Stimulated activated CD4-positive, alpha-beta T cell treated with anti-CD3 and anti-CD28 coated beads, TNF-alpha, amount 100 ng/mL, for 24 hours (primary cell): ENCODE data around the gene POFUT2.
A peak's percentile ranks its signal among the peaks of the same experiment; 100 is the strongest.

Experiments used
- DNase-seq, 3 experiments: peaks; one replicate each; pipeline ENCODE4 v3.0.0-alpha.2; 2020; ENCODE audit warnings: low read depth in 3 of 3

POFUT2 gene

DNA sequence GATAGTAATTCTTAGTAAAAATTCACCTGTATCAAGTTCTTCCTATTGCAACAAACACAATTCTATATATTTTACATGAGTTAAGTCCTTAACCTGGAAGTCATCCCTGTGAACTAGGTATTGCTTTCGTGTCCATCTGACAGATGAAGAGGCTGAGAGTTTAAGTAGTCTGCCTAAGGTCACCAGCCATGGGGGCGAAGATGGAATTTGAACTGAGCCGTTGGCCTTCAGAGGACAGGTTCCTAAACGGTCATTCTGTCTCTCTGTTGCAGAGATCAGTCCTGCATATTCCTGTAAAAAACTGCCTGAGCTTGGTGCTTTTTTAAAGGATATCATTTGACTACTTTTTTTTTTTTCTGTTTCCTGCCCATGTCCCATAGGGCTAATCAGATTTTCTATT, 10.2 kb upstream of the POFUT2 start:
- no peak for DNase-seq

DNA sequence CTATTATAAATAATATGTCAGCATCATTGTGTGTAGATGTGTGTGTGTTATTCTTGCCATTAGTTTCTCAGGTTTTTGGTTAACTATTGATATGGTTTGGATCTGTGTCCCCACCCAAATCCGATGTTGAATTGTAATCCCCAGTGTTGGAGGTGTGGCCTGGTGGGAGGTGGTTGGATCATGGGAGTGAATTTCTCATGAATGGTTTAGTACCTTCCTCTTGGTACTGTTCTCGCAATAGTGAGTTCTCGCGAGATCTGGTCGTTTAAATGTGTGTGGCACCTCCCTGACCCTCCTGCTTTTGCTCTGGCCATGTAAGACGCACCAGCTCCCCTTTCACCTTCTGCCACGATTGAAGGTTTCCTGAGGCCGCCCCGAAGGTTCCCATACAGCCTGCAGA, 9.6 kb upstream of the POFUT2 start:
- DNase-seq = no peak

DNA sequence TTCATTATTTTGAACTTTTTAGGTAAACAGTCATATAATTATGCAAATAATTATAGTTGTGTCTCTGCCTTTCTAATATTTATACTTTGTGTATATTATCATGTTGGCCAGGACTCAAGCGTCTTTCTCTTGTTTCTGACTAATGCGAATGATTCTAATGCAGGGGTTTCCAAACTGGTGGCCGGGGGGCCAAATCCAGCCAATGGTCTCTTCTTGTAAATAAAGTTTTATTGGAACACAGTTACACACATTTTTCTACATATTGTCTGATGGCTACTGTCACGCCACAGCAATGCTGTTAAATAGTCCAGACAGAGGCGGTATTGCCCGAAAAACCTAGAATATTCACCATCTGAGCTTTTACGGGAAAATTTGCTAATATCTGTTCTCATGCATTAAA, 8.9 kb upstream of the POFUT2 start:
- no peak for DNase-seq

DNA sequence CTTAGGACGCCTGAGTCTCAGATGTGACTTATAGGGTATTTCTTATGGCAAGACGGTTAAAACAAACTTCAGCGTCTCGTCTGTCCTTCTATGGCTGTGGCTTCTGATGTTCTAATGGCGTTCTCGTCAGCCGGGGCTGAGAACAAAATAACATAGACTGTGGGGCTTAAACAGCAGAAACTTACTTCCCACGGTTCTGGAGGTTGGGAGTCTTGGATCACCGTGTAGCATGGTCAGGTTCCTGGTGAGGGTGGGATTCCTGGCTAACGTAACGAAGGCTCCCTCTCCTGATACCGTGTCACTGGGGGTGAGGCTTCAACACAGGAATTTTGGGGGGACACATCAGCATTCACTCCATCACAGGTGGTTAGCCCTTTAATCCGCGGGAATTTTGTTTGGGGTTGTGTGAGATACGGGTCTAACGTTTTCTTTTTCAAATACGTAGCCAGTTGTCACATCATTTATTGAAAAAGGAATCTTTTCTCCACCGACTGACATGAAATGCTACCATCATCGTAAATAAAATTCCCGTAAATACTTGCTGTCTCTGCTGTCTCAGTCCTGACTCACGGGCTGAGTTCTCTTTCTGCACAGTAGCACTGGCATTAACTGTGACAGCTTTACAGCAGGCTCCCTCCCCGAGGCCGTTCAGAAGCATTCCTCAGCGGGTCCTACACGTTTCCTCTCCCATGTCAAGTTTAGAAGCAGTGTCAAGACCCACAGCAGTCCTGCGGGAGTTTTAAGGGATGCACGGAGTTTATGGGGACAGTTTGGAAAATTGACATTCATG, 8.1 kb upstream of the POFUT2 start:
- DNase-seq = no peak

DNA sequence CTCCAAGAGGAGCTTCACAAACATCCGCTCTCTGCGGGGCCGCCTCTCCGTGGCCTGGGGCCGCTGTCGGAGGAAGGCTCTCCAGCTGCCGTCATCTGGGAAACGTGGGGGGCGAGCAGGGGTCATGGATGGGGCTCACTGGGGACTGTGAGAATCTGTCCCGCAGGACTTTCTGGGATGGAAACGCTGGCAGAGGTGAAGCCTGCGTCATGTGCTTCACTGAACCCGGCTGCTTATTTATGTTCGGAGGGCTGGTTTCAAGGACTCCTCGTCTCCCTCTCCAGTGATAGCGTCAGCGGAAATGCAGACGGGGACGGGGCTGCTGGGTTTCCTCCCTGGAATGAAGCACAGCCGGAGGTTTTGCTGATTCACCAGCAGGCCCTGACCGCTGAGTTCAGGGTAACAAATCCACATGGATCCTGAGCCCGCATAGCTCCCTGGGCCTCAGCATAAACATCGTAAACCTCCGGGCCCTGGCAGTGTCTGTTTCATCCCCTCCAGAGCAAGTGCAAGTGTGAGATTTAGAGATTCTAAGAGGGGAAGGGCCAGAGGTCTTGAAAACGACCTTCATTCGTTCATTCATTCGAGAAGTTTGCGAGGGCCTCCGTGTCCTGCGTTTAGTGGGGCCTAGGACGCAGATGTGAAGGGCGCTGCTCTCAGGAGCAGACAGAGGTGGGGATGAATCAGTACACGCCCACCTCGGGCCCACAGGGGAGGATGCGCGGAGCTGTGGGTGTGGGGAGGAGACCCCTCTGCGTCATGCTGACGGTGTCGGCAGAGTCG, 7.0 kb upstream of the POFUT2 start:
- no peak for DNase-seq

DNA sequence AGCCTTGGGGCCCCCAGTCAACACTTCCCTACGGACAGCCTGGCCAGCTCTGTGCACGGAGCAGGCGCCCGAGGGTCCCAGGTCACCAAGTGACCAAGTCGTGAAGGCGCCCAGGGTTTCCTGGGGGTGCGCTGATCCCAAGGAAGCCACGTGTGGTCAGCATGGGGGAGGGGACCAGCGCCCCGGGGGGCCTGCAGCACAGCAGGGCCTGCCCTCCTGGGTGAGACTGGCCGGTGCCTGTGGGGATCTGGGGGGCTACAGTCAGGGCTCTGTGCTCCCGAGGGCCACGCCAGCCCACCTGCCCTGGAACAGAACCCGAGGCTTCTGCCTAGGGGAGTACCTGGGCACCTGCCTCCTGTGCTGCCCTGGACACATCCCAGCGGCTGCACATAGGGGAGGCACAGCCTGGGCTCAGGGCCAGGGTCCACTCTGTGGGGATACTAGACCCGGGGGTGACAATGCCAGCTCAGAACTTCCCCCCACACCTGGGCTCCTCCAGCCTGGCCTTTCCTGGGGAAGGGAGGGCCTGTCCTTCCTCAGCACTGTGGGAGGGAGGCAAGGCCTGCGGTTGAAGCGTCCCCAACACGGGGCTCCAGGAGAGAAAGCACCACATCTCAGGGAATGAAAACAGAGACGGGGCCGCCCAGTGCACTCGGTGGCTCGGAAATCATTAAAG, 6.2 kb upstream of the POFUT2 start:
- DNase-seq = no peak

DNA sequence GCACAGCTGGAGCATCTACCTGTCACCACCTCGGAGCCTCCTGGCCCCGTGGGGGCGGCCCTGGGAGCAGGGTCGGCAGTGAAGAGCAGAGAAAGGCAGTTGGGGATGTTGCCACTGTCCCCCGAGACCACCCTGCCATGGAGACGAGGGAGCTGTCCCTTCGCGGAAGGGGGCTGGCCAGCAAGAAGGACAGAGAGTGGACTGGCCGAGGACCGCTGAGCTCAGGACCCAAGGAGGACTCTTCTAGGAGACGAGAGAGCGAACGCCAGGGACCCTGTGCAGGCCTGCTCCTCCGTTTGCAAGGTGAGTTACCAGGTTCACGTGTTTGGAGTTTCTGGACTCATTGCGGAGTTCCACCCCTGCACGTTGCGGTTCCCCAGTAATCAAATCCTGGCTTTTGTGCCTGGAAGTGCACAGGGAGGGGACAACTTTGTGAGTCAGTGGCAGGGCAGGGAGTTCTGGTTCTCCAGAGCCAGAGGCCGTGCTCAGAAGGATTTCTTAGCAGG, 5.6 kb upstream of the POFUT2 start:
- no peak for DNase-seq

DNA sequence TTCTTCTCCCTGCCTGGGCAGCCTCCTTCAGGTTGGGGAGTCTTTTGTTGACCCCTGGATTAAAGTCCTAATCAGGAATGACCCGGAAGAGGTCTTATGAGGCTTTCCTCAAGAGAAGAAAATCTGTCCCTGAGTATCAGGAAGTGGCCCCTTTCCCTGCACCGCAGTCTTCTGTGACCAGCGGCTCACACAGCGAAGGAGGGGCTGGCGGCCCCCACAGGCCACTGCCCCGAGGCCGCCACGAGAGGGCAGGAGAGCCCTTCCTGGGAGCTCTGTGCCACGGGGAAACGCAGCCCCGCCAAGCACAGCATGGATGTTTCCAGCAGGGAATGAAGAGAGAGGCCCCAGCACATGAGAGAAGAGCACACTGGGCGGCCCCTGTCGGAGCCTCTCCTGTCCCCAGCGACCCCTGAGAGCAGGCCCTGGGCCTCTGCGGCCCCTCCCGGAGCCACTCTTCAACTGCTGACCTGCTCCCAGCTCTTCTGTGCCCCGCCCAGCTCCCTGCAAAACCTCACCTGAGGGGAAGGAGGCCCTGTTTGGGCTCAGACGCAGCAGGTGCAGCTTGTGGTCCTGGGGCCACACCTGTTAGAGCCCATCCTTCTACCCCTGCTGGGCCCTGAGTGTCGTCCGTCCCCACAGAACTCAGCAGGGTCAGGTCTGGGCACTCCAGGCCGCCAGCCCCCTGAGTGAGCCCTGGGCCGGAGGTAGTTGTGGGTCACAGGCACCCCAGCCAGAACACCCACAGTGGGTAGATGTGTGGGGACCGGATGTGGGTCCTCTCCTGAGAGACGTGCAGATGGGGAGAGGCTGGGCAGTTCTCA, 4.9 kb upstream of the POFUT2 start:
- DNase-seq = peak; percentile 47 to 71 (median 55)

DNA sequence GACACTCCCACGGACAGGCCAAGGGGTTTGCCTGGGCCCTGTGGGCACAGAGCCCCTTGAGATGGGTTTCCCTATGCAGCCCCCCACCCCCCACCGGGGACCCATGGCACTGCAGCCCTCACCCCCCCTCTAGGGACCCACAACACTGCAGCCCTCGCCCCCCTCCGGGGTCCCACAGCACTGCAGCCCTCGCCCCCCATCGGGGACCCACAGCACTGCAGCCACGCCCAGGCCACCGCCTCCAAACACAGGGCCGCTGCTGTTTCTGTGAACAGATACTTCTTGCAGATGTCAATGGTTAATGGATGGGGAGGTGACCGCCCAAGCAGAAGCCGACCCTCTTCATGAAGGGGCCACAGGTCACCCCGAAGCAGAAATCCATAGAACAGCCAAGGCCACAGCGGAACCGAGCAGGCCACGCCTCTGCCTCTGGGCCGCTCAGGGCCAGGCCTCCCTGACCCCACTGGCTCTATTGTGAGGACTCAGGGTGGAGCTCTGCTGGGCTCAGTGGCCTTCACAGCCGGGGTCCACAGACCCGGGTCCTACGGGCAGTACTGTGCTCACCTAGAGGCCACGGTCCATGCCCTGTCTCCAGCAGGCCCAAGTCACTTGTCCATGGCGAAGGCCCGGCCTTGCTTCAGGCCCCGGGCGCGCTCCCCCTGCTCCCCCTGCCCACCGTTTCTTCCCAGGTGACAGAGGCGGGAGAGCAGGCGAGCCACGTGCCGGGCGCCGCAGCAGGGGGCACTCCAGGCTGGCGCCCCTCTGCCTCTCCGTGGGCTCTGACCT, 4.1 kb upstream of the POFUT2 start:
- no peak for DNase-seq

DNA sequence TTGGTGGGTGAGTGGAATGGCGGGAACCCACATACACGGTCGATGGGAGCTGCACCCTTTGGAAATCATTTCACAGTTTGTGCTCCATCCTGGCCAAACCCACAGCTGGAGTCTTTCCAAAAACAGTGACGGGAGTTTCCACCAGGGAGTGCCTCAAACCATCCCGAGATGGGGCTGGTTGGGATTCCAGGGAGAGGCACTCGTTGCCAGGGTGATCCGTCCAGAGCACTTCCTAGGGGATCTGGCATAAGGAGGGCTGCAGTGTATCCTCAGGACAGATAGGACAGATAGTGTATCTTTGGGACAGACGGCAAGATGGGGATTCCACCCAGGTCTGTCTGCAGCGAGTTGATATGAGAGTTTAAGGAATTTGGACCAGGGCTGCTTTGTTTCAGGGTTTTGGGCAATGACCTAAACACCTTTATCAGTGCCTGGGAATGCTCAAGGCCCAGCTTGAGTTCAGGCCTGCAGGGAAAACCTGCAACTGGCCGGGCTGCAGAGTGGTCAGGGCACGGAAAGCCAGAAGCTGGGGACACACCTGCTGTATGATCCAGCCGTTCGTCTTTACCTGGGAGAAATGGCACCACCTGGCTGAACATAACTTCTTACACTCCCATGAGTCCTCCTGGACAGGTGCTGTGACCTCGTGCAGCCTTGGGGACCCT, 3.4 kb upstream of the POFUT2 start:
- DNase-seq = no peak

DNA sequence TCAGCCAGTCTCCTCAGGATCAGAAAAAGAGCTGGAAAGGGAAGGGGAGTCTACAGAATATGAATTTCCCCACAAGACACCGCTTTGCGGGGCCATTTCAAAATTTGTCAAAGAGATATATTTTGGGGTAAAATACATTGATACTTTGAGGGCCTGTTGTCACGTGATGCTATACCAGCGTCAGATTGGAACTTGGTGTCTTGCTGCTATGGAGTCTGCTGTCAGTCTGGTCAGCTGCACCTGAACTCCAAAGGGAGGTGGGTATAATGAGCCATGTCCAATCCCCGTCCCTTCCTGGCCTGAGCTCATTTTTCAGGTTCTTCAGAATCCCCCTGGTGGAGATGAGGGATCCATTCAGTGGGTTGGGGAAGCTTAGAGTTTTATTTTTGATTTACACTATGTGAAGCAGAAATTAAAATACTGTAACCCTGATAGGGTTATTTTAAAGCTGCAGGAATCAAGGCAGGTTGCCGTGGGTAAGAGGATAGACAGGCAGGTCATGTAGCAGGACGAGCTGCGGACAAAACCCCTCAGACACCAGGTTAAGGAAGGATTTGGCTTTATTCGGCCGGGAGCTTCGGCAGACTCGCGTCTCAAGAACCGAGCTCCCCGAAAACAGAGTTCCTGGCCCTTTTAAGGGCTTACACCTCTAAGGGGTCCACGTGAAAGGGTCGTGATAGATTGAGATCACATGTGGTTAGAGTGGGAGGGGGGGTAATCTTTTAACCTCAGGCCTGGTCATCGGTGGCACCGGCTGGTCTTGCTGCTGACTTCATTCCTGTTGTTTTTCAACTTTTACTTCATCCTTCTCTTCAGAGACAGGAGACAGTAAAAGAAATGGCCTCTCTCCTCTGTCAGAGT, 2.2 kb upstream of the POFUT2 start:
- no peak for DNase-seq

DNA sequence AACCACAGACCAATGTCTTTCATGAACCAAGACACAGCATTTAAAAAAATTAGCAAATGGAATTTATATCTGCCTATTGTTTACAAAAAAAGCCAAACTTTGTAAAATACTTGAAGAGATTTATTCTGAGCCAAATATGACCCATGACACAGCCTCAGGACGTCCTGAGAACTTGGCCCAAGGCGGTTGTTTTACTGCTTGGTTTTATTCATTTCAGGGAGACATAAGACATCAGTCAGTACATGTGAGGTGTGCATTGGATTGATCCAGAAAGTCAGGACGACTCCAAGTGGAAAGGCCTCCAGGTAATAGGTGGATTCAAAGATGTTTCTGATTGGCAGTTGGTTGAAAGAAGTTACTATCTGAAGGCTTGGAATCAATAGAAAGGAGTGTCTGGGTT, 1.4 kb upstream of the POFUT2 start:
- DNase-seq = no peak

DNA sequence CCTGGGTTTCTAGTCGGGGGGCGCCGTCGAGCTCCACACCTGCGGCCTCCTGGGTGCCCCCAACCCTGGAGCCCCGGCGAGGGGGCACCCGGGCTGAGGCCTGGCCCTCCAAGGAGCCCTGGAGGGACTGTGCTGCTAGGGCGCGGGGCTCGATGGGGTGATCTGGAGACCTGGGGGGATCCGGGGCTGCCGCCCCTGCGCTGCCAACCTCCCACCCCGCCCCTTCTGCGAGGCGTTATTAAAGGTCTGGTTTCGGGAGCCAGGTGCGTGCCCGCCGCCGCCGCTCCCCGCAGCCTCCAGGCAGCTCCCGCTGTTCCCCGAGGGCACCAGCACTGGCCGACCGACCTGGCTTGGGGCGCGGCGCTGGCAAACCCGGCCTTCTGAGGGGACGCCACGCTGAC, 746 bp upstream of the POFUT2 start:
- no peak for DNase-seq

DNA sequence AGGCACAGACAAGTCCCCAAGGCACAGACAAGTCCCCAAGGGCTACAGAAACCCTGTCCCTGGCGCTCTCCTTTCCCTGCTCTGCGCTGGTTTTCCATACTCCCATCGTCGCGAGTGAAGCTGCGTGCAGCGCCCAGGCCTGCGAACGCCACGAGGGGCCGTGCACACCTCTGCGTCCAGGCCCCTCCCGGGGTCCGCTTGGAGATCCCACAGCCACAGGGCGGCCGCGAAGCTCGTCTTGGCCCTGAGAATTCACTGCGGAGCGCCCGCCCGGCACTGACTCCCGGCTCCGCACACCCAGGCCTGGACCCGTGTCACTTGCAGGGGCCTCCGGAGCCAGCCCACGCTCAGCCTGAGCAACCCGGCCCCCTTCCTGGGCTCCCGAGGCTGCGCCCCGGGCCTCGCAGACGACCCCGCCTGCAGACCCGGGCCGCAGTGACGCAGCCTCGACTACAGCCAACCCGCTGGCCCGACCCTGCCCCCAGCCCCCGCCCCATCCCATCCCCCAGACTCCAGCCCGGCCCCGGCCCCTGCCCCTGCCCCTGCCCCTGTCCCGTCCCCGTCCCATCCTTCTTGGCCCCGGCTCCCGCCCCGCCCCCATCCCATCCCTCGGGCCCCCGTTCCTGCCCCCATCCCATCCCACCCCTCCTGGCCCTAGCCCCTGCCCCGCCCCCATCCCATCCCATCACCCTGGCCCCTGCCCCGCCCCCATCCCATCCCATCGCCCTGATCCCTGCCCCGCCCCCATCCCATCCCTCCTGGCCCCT, 841 bp downstream of the POFUT2 start:
- no peak for DNase-seq

DNA sequence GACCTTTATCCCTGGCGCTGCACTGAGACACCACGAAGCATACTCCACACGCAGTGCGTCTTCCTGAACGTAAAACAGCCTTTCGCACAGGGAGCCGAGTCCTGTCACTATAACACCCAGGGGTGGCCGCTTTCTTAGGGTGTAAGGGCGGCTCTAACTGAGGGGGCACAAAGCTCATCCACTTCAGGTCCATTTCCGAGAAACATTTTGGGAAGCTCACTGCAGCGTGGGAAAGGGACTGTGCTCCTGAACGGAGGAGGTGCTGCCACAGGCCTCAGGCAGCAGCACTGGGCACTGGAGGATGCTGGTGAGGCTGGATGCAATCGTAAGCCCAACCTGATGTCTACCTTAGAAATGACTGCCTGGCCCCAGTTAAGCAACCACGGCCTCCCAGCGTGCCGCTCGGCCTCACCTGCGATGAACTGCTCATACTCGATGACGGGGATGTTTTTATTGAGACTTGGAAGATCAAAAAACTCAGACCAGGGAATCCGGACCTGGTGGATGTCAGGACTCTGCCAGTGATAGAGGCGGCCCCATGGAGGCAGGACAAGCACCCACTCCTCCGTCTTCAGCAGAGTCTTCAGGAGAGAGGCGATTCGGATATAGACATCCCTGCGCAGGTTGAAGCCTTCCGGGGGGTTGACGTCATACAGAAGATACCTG, 2.3 kb downstream of the POFUT2 start:
- no peak for DNase-seq

DNA sequence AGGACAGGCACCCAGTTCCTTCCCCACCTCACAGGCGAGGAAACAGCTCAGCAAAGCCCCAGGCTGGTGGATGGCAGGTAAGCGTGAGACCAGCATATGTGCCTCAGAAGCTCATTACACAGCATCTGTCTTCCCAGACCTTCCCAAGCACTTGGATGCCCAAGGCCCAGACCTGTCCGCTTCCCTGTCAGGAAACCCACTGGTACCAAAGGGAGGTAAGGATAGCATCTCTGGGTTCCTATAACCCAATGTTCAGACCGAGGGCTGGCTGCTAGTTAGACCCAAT, 3.3 kb downstream of the POFUT2 start:
- no peak for DNase-seq

DNA sequence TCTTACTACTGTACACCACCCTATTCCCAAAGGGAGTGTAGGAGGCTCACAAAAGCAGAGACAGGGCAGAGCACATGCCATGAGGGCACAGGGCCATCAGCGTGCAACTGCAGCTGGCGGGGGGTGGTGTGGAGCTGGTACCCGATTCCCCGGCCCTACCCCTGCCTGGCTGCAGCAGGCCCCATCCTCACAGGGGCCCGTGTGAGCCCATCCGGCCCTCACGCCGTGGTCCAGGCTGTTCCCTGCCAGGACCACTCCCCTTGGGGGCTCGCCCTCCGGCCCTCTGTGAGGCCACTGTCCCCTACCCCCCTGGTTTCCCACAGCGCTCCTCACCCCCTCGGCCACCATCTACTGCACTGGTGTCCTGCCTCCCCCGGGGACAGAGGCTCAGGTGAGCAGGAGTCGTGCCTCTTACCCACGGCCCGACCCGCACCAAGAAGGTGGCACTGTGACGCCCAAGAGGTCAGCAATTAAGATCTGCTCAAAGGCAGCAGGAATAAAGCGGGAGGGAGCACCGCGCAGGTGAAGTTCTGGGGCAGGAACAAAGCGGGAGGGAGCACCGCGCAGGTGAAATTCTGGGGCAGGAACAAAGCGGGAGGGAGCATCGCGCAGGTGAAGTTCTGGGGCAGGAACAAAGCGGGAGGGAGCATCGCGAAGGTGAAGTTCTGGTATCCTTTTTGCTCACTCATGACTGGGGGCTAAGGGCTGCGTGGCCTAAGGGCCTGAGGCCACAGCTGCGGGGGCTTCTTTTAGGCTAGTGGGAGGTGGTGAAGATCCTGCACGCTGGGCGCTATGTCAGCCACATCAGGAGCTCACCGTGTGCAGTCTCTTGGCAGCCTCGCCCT, 3.9 kb downstream of the POFUT2 start:
- no peak for DNase-seq
